NAMALWA (cell line): Measurements from ENCODE around the gene CD27.
"Not testable (repeated sequence)": the region's sequence is repeated elsewhere in the genome, so short reads cannot be mapped to it uniquely, and the experiment has no call there.

ENCODE experiments used
- DNase-seq: peaks from one replicate; pipeline ENCODE4 v3.0.0-alpha.2; 2015; ENCODE audit warnings: low spot score

The CD27 gene

DNA sequence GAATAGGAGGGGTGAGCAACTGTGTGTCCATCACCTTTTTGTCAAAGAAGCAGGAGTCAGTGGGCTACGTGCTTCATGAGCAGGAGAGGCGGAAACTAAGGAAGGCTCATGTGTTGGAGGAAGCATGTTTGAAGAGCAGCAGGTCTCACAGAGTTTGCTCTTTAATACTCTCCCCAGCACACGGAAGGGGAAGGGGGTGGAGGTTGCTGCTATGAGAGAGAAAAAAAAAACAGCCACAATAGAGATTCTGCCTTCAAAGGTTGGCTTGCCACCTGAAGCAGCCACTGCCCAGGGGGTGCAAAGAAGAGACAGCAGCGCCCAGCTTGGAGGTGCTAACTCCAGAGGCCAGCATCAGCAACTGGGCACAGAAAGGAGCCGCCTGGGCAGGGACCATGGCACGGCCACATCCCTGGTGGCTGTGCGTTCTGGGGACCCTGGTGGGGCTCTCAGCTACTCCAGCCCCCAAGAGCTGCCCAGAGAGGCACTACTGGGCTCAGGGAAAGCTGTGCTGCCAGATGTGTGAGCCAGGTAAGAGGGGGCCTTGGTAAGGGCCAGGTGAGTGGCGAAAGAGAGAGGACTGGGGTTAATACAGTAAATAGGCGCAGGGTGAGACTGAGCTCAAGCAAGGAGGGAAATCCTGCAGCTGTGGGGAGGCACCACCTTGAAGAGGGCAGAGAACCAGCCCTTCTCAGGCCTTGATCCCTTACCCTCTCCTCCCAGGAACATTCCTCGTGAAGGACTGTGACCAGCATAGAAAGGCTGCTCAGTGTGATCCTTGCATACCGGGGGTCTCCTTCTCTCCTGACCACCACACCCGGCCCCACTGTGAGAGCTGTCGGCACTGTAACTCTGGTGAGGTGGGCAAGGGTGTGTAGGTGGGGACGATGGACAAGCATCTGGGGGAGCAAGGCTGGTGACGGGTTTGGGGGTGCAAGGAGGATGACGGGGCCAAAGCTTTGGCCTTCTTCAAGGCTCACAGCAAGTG is at the start of gene CD27:
Gene CD27 (plus strand): TSS at position 252 of the 985 bp plus-strand sequence. CDS start 141 bp downstream, at position 393.
- peak; percentile 83 for DNase-seq

- DNase-seq, result no peak
These were observed 48.7 kb upstream of the CD27 start for GRCh38 chr12:6396031-6396430.

DNA sequence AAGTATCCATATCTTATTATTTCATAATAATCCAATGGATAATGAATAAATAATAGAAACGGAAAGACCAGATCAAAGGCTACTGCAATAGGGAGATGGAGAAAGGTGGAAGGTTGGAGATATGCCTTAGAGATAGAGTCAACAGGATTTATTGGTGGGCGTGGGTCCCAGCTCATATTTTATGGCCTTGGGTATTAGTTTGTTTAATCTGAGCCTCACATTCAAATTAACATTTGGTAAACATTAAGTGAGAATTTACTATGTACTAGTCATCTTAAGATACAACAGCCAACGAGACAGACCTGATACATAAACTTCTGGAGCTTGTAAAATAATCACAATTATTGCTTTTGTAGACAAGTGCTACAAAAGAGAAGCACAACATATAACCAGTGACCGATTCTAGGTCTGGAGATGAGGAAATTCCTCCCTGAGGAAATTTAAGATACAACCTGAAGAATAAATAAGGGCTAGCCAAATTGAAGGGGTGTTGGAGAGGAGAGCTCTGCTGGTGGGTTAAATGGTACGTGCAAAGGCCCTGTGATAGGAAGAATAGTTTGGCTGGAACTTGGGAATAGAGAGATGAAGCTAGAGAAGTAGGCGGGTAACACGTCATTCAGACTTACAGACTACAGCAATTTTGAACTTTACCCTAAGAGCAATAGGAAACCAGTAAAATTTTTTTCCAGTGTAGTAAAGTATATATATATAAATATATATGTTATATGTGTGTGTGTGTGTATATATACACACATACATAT is 44.7 kb upstream of the CD27 start:
- no peak for DNase-seq

DNA sequence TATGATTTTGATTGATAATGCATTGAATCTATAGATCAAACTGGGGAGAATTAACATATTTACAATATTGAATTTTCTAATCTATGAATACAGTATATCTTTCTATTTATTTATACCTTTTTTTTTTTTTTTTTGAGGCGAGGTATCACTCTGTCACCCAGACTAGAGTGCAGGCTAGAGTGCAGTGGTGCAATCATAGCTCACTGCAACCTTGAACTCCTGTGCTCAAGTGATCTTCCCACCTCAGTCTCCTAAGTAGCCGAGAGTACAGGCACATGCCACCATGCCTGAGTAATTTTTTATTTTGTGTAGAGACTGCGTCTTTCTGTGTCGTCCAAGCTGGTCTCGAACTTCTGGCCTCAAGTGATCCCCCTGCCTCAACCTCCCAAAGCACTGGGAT is 40.4 kb upstream of the CD27 start:
- DNase-seq, result no peak

GRCh38 chr12:6405963-6406362 is 38.8 kb upstream of the CD27 start:
- no peak for DNase-seq

- no peak for DNase-seq
These were observed 37.4 kb upstream of the CD27 start for GRCh38 chr12:6407236-6407954.

GRCh38 chr12:6416596-6416995 is 28.2 kb upstream of the CD27 start:
- DNase-seq, result no peak

- no peak for DNase-seq
These were observed 26.0 kb upstream of the CD27 start for GRCh38 chr12:6418796-6419195.

DNA sequence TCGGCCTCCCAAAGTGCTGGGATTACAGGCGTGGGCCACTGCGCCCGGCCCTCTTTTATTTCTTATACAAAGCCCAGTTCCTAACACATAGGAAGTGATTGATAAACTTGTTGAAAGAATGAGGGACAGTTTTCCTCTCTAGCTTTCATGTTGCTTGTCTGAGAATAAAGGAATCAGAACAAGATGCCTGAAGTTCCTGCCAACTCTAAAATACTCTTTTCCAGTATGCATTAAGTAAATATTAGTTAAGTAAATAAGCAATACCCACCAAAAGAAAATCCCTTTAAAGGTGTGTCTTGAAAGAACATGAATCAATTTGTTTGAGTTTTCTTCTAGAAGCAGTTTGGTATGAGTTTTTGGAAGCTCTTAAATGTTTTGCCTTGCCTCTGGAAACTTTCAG is 24.4 kb upstream of the CD27 start:
- no peak for DNase-seq

DNA sequence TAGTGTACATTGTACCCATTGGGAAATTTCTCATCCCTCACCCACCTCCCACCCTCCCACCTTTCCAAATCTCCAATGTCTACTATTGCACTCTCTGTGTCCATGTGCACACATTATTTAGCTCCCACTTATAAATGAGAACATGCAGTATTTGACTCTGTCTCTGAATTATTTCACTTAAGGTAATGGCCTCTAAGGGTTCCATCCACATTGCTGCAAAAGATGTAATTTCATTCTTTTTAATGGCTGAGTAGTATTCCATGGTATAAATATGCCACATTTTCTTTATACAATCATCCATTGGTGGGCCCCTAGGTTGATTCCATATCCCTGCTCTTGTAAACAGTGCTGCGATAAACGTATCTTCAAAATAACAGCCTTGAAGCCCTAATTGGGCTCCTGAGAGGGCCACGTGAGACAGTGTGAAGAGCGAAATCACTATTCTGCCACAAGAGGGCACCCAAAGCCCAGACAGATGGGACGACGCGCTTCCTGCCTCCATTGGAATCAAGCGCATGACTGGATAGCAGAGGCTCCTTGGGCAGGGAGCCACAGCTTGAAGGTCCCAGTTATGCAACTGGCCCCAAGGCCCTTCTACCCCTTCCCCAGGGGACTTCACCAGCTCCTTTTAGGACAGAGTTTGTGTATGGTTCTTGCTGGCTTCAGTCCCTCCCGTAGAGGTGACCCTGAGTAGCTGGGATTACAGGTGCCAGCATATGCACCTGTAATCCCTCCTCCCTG is 21.3 kb upstream of the CD27 start:
- DNase-seq, result peak; percentile 97

- DNase-seq, result no peak
These were observed 20.8 kb upstream of the CD27 start for GRCh38 chr12:6424008-6424347.

- DNase-seq, result no peak
These were observed 19.9 kb upstream of the CD27 start for GRCh38 chr12:6424866-6425265.

DNA sequence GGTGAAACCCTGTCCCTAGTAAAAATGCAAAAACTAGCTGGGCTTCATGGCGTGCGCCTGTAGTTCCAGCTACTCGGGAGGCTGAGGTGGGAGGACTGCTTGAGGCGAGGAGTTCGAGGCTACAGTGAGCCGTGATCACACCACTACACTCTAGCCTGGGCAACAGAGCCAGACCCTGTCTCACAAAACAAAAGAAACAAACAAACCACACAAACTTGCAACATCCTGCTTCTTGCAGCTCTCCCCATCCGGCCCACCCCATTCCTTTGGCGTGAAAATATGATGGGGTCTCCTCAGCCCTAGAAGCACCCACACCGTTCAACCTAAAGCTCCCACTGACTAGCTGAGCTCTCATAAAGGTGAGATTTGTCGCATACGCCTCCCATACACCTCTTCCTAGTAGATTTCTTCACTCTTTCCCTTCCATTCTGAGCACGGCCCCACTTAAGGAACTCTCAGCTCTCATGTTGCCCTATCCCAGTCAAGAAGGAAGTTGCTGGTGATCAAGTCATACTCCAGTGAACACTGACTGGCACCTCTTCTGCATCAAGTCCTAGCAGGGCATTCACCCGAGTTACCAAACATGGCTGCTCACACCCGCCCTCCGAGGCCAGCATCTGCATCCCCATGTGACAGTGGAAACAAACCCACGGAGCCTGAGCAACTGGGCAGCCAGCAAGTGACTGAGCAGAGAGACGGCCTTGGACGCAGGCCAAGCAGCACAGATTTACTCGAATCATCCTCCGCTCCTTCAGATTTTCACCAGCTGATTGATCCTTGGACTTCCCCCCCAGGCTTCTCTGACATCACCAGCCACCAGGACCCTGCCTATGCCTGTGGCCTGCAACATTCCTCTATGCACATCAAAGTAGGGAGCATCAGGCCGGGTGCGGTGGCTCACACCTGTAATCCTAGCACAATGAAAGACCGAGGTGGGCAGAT is 18.9 kb upstream of the CD27 start:
- DNase-seq, result peak; percentile 89

DNA sequence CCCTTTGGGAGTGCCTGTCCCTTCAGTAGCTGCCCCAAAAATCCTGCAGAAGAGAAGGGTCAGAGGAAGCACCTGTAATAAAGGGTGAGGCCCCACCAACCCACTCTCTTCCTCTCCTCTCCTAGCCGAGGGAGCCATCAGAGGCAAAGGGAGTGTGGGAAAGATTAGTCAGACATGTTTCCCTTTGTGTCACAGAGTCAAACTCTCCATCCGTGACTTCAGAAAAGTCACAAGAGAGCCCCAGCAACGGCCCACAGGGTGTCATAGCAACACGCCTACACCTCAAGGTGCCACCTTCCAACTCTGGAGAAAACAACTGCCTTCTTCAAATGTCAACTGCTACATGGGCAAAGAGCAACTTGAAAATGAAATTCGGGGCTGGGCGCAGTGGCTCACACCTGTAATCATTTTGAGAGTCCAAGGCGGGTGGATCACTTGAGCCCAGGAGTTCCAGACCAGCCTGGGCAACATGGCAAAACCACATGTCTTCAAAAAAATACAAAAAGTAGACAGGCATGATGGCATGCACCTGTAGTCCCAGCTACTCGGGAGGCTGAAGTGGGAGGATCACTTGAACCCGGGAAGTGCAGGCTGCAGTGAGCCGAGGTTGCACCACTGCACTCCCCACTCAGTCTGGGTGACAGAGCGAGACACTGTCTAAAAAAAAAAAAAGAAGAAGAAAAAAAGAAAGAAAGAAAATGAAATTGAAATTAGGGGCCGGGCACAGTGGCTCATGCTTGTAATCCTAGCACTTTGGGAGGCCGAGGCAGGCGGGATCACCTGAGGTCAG is 17.7 kb upstream of the CD27 start:
- peak; percentile 99 for DNase-seq

GRCh38 chr12:6427796-6428195 is 17.0 kb upstream of the CD27 start:
- DNase-seq, result not testable (repeated sequence)

GRCh38 chr12:6428326-6428725 is 16.4 kb upstream of the CD27 start:
- peak; percentile 64 for DNase-seq

DNA sequence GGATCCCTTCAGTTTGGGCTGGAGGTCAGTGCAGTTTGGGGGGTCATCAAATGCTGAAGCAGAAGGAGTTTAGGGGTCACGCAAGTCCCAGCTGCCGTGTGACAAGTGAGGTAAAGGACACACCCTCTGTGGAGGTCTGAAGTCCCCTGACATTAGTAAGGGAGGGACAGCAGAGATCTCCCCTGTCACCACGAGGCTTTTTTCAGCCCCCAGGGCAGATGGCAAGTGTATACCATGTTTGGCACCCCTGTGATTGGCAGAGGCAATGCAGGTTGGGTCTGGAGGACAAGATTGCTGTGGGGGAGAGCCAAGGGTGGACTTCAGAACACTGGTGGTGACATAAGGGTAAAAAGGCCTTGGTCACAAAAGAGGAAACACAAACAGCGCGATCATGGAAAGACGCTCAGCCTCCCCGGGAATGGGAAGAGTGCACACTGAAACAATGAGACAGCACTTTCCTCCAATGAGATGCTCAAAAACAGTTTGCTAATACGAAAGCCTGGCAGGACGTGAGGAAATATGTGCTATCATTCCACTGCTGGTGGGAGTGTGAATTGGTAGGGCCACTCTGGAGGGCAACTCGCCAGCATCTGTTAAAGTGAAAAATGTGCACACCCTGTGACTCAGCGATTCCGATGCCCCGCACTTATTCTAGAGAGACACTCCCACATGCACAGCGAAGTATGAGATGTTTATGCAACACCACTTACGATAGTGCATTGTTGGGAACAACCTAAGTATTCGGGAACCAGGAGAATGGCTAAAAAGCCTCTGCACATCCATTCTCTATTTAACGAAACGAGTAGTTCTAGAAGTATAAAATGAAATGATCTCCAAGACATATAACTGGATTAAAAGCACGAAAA is 14.4 kb upstream of the CD27 start:
- DNase-seq, result peak; percentile 46

DNA sequence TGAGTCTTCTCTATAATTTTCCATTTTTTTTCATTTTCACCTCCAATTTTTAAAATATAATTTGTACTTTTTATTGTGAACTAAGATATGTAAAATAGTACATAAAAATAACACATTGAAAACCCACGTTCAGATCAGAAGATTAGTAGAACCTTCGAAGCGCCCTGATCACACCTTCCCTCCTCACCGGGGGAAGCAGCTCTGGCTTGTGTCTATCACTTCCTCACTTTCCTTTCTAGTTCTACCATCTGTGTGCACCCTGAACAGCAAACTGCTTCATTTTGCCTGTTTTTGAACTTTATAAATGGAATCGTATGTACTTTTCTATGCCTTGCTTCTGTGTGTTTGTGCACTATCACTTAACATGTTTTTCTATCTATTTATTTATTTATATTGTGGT is 11.8 kb upstream of the CD27 start:
- DNase-seq, result peak; percentile 82
